T1000 (cell line): ENCODE data around the gene GABRR1.
"Not testable (repeated sequence)": the region's sequence is repeated elsewhere in the genome, so short reads cannot be mapped to it uniquely, and the experiment has no call there.

Source experiments
- DNase-seq: peaks from one replicate; lab custom pipeline; 2025; ENCODE audit warnings: mixed read lengths; lab: John Stamatoyannopoulos, UW

GABRR1 gene

GRCh38 chr6:89154131-89154530 lies 63.0 kb downstream of the GABRR1 start:
- no peak for DNase-seq

- no peak for DNase-seq
Observed at GRCh38 chr6:89148016-89148750, 69.0 kb downstream of the GABRR1 start.

- no peak for DNase-seq
Observed at GRCh38 chr6:89146718-89147700, 70.1 kb downstream of the GABRR1 start.

- DNase-seq, result peak; percentile 32
Observed at GRCh38 chr6:89145956-89146717, 71.0 kb downstream of the GABRR1 start, which contains the start of gene PM20D2. Gene PM20D2, plus strand, starts transcription at chr6:89146055. Its CDS starts 90 bp downstream, at chr6:89146145.

- DNase-seq, result no peak
Observed at GRCh38 chr6:89145091-89145955, 71.8 kb downstream of the GABRR1 start.

GRCh38 chr6:89144354-89144906 lies 72.7 kb downstream of the GABRR1 start:
- DNase-seq, result no peak

- no peak for DNase-seq
Observed at GRCh38 chr6:89140347-89141156, 76.6 kb downstream of the GABRR1 start.

- DNase-seq, result peak; percentile 16
Observed at GRCh38 chr6:89139509-89140346, 77.4 kb downstream of the GABRR1 start.

GRCh38 chr6:89138173-89138572 lies 79.0 kb downstream of the GABRR1 start:
- DNase-seq, result no peak

- no peak for DNase-seq
Observed at GRCh38 chr6:89134723-89135122, 82.4 kb downstream of the GABRR1 start.

- DNase-seq, result no peak
Observed at GRCh38 chr6:89133981-89134380, 83.2 kb downstream of the GABRR1 start.

- no peak for DNase-seq
Observed at GRCh38 chr6:89132057-89132456, 85.1 kb downstream of the GABRR1 start.

- no peak for DNase-seq
Observed at GRCh38 chr6:89131599-89131998, 85.6 kb downstream of the GABRR1 start.

- DNase-seq, result not testable (repeated sequence)
Observed at GRCh38 chr6:89128256-89128671, 88.9 kb downstream of the GABRR1 start.
